ENCODE results near the gene C5orf34.

C5orf34 gene

GRCh38 chr5:43491326-43491725 lies 23.6 kb downstream of the C5orf34 start:
- TF ChIP-seq CTCF (IDR thresholded peaks at IDR 0.05; ENCODE audit: control insufficient read depth, insufficient read depth, low read depth, low read length, missing control alignments): no peak
- no peak overlapping the region for H3K4me3 ChIP-seq (ENCODE audit: control insufficient read depth, low read depth, low read length)
- no peak for DNase-seq (ENCODE audit: low read depth)

- no peak for TF ChIP-seq CTCF (IDR thresholded peaks at IDR 0.05; ENCODE audit: control insufficient read depth, insufficient read depth, low read depth, low read length, missing control alignments)
- H3K4me3 ChIP-seq (ENCODE audit: control insufficient read depth, low read depth, low read length): no peak overlapping the region
- DNase-seq (ENCODE audit: low read depth): no peak
These were observed 28.6 kb downstream of the C5orf34 start for GRCh38 chr5:43486353-43486752.

- no peak overlapping the region for H3K4me3 ChIP-seq (ENCODE audit: control insufficient read depth, low read depth, low read length)
- DNase-seq (ENCODE audit: low read depth): no peak
- no peak for TF ChIP-seq CTCF (IDR thresholded peaks at IDR 0.05; ENCODE audit: control insufficient read depth, insufficient read depth, low read depth, low read length, missing control alignments)
These were observed 29.5 kb downstream of the C5orf34 start for GRCh38 chr5:43485406-43485805.

GRCh38 chr5:43484106-43484849 lies 30.7 kb downstream of the C5orf34 start:
- peak; percentile 76 for TF ChIP-seq CTCF (IDR thresholded peaks at IDR 0.05; ENCODE audit: control insufficient read depth, insufficient read depth, low read depth, low read length, missing control alignments)
- DNase-seq (ENCODE audit: low read depth): peak; percentile 58
- peak overlapping the region; percentile 85 for H3K4me3 ChIP-seq (ENCODE audit: control insufficient read depth, low read depth, low read length)

DNA sequence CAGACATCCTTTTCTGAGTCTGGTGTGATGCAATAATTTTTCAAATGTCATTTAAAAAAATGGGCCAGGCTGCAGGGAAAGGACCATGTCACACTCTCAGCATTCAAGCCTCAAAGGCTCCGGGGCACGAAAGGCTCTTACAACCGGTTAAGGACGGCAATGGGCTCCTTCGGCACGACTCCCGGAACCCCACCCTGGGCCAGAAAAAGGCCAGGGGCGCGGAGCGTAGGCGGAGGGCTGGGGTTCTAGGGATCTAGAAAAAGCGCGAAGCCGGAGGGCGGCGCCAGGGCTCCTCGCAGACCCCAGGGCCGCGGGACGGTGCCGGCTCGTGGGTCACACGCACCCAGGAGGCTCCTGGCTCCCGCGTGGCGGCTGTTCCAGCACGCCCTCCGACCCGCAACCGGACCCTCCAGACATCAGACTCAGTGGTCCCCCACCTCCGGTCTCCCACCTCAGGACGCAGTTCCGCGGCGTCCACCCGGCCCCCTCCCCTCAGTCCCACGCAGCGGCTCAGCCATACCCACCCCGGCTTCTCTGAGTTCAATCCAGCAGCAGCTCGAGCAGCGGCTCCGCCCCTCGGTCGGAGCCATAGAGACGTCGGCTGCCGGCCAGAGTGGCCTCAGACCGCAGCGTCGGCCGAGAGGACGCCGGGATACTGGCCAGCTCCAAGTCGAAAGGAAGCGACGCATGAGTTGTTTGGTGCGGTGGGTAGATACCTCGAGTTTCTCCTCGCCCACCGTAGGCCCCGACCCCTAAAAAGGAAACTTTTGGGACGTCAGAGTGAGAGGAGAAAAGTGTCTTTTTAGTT lies 31.4 kb downstream of the C5orf34 start, which contains the start of gene TMEM267:
Gene TMEM267 (minus strand): TSS at position 568 of the 808 bp plus-strand sequence. CDS start 29,896 bp downstream, outside the sequence.
- peak within 1 kb of the TSS; percentile 85 for H3K4me3 ChIP-seq (ENCODE audit: control insufficient read depth, low read depth, low read length)
- no peak for TF ChIP-seq CTCF (IDR thresholded peaks at IDR 0.05; ENCODE audit: control insufficient read depth, insufficient read depth, low read depth, low read length, missing control alignments)
- DNase-seq (ENCODE audit: low read depth): peak; percentile 76

DNA sequence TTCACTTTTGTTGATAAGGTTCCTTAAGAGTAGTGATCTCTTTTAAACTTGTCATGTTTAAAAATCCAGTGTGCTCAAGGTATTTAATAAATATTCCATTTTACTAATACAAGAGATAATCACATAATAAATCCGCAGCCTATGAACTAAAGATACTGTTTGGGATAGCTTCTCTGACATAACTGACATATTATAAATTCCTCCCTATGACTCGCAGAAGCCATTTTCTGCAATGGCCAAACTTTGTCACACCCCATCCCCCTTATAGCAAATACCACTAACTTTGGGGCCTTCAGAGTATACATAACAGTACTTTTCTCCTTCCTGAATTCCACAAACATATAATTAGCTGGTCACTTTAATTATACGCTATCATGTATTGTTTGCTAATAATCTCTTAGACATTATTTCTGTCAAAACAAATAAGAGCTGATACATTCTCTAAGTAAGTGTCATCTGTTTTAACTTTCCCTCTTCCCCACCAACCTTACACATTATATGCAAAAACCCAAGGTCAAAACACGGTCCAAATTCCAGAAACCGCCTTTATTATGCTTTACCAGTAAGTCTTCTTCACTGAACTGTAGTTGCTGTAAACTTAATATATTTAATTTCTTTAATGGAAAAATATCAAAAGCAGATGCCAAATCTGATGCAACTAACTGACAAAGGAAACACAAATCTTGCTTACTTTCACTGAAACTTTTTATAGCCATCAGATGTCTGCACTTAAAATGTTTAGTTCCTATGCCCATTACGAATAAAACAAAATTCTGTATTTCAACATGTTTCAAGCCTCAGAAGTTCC lies 32.3 kb downstream of the C5orf34 start:
- DNase-seq (ENCODE audit: low read depth): no peak
- no peak for TF ChIP-seq CTCF (IDR thresholded peaks at IDR 0.05; ENCODE audit: control insufficient read depth, insufficient read depth, low read depth, low read length, missing control alignments)
- H3K4me3 ChIP-seq (ENCODE audit: control insufficient read depth, low read depth, low read length): peak overlapping the region; percentile 85
